Mammary epithelial cell (primary cell): ENCODE results near the gene ARMC9.
"Not testable (repeated sequence)": the region's sequence is repeated elsewhere in the genome, so short reads cannot be mapped to it uniquely, and the experiment has no call there.

Experiments used
- CTCF ChIP-seq, 2 donors: IDR thresholded peaks in 1 of 2; conservative IDR thresholded peaks in 1 of 2; 2 replicates each; pipeline ENCODE4 v1.5.1; 2011 to 2012; ENCODE audit warnings: inconsistent platforms in 2 of 2, low read length in 2 of 2, mild to moderate bottlenecking in 2 of 2, control low read depth in 1 of 2, low read depth in 1 of 2; ENCODE audit not compliant: insufficient read depth in 1 of 2; ENCODE audit errors: extremely low read depth in 1 of 2
- EZH2 ChIP-seq: IDR thresholded peaks from 2 replicates; pipeline ENCODE4 v1.6.1; 2012; ENCODE audit warnings: low read length, inconsistent platforms, borderline replicate concordance

GRCh38 chr2:231178805-231179204 lies 19.6 kb upstream of the ARMC9 start:
- TF ChIP-seq CTCF (conservative IDR thresholded peaks at IDR 0.05 in 1 of 2, IDR thresholded peaks at IDR 0.05 in 1 of 2; ENCODE audit: extremely low read depth in 1 of 2, insufficient read depth in 1 of 2, low read depth in 1 of 2, low read length in 2 of 2); EZH2: not testable (repeated sequence)
